RPMI7951 (cell line): ENCODE data around the gene PARL. TPM values are rescaled to one million over a fixed set of nuclear protein-coding genes. Genes with fewer than 3 reads are reported as not detected.

Experiments used
- DNase-seq: peaks from one replicate; pipeline ENCODE4 v3.0.0-alpha.2; 2012; ENCODE audit warnings: low read depth
- total RNA-seq: library from RNA; depleted of rRNA; stranded (reverse); fragments of >200 nt; shearing (Covaris generic); gene quantifications from 2 replicates; pipeline ENCODE4 v1.2.3, GENCODE V29; 2014

PARL gene
- total RNA-seq, 1 experiment from 2014 or later = 39.9 TPM

- no peak for DNase-seq
These were observed 66.5 kb downstream of the PARL start for GRCh38 chr3:183818041-183818620.

- no peak for DNase-seq
These were observed 67.0 kb downstream of the PARL start for GRCh38 chr3:183817639-183818038.

- DNase-seq = no peak
These were observed 67.8 kb downstream of the PARL start for GRCh38 chr3:183816681-183817510.

- no peak for DNase-seq
These were observed 68.7 kb downstream of the PARL start for GRCh38 chr3:183815951-183816475.

GRCh38 chr3:183815563-183815940 is 69.1 kb downstream of the PARL start:
- DNase-seq = no peak

GRCh38 chr3:183814240-183814639 is 70.4 kb downstream of the PARL start:
- DNase-seq = no peak

- DNase-seq = no peak
These were observed 71.8 kb downstream of the PARL start for GRCh38 chr3:183812761-183813445.

- no peak for DNase-seq
These were observed 73.0 kb downstream of the PARL start for GRCh38 chr3:183811638-183812037.

- DNase-seq = no peak
These were observed 73.8 kb downstream of the PARL start for GRCh38 chr3:183810643-183811594.

- DNase-seq = no peak
These were observed 75.4 kb downstream of the PARL start for GRCh38 chr3:183809270-183809669.

GRCh38 chr3:183808355-183808754 is 76.3 kb downstream of the PARL start:
- no peak for DNase-seq

GRCh38 chr3:183807881-183808280 is 76.8 kb downstream of the PARL start:
- DNase-seq = no peak

GRCh38 chr3:183807209-183807728 is 77.4 kb downstream of the PARL start:
- DNase-seq = no peak

- no peak for DNase-seq
These were observed 81.7 kb downstream of the PARL start for GRCh38 chr3:183802989-183803388.

GRCh38 chr3:183801601-183802000 is 83.1 kb downstream of the PARL start:
- DNase-seq = no peak

GRCh38 chr3:183800243-183800863 is 84.3 kb downstream of the PARL start:
- no peak for DNase-seq

GRCh38 chr3:183799461-183799860 is 85.2 kb downstream of the PARL start:
- DNase-seq = no peak

GRCh38 chr3:183797996-183798395 is 86.7 kb downstream of the PARL start:
- no peak for DNase-seq

GRCh38 chr3:183796372-183796771 is 88.3 kb downstream of the PARL start:
- DNase-seq = no peak

GRCh38 chr3:183794452-183794851 is 90.2 kb downstream of the PARL start:
- DNase-seq = no peak

GRCh38 chr3:183792976-183793375 is 91.7 kb downstream of the PARL start:
- no peak for DNase-seq
